Measurements from ENCODE around the gene ANK3. TPM values are rescaled to one million over a fixed set of nuclear protein-coding genes. Genes with fewer than 3 reads are reported as not detected.

ANK3 gene
- polyA plus RNA-seq, 3 donors, result not detected

- Histone ChIP-seq H3K4me2 (replicated peaks; ENCODE audit: extremely low read depth, low read length, poor library complexity, severe bottlenecking) (no peak overlapping the region), H3K9me3 (replicated peaks in 1 of 2; ENCODE audit: control insufficient read depth in 1 of 2, insufficient read depth in 1 of 2, low read length in 2 of 2) (no peaks in the 10 kb centered on the region), H3K79me2 (ENCODE audit: insufficient read depth, low read length) (no peaks in the 10 kb centered on the region), H3K36me3 (replicated peaks in 1 of 2; ENCODE audit: control insufficient read depth in 1 of 2, insufficient read depth in 2 of 2, low read length in 2 of 2) (no peaks in the 10 kb centered on the region), H3K9ac (ENCODE audit: insufficient read depth, low read length, poor library complexity, severe bottlenecking) (no peak overlapping the region), H3K4me3 (replicated peaks in 1 of 3; ENCODE audit: low read depth in 2 of 3, low read length in 3 of 3) (no peak overlapping the region), H3K27ac (ENCODE audit: low read depth in 1 of 2, low read length in 2 of 2) (no peak overlapping the region), H2AFZ (ENCODE audit: insufficient read depth, low read depth, low read length, poor library complexity, severe bottlenecking) (no peak overlapping the region), H3K4me1 (ENCODE audit: control insufficient read depth in 1 of 2, insufficient read depth in 2 of 2, low read length in 2 of 2) (no peaks in the 10 kb centered on the region), H3K27me3 (ENCODE audit: control insufficient read depth in 2 of 2, insufficient read depth in 2 of 2, low read length in 2 of 2) (no peaks in the 10 kb centered on the region), H4K20me1 (ENCODE audit: insufficient read depth, low read length) (no peaks in the 10 kb centered on the region)
- no peak overlapping the region for H3K4me3 Mint-ChIP-seq
- no peak overlapping the region for H3K27ac Mint-ChIP-seq
- WGBS (ENCODE audit: insufficient coverage), result 100% methylated on average over 3 of the region's 6 CpGs
- no peaks in the 10 kb centered on the region for H3K36me3 Mint-ChIP-seq
- DNase-seq, result no peak
- intact Hi-C loops (cut with micrococcal nuclease), result no loop called here
- H3K4me1 Mint-ChIP-seq, result no peaks in the 10 kb centered on the region
- H3K27me3 Mint-ChIP-seq (ENCODE audit: low read depth in 3 of 3), result peaks cover 0 to 1% (median 0%) of the 10 kb centered on the region in 3 donors
- no peak for TF ChIP-seq CTCF (IDR thresholded peaks at IDR 0.05)
- H3K9me3 Mint-ChIP-seq, result peaks cover 0 to 11% (median 3%) of the 10 kb centered on the region in 7 donors
These were observed 233.6 kb downstream of the ANK3 start for GRCh38 chr10:60155943-60156683.

GRCh38 chr10:60155099-60155877, 234.4 kb downstream of the ANK3 start:
- H3K9ac ChIP-seq (ENCODE audit: insufficient read depth, low read length, poor library complexity, severe bottlenecking), result no peak overlapping the region
- no peak for DNase-seq
- H2AFZ ChIP-seq (ENCODE audit: insufficient read depth, low read depth, low read length, poor library complexity, severe bottlenecking), result no peak overlapping the region
- H3K9me3 Mint-ChIP-seq, result peaks cover 2 to 9% (median 4%) of the 10 kb centered on the region in 7 donors
- no peaks in the 10 kb centered on the region for H3K36me3 Mint-ChIP-seq
- no peaks in the 10 kb centered on the region for H3K27me3 ChIP-seq (ENCODE audit: control insufficient read depth in 2 of 2, insufficient read depth in 2 of 2, low read length in 2 of 2)
- H3K4me3 Mint-ChIP-seq, result no peak overlapping the region
- H3K27ac ChIP-seq (ENCODE audit: low read depth in 1 of 2, low read length in 2 of 2), result no peak overlapping the region
- 100% methylated on average over 2 of the region's 3 CpGs for WGBS (ENCODE audit: insufficient coverage)
- no peak for TF ChIP-seq CTCF (IDR thresholded peaks at IDR 0.05)
- H3K4me1 Mint-ChIP-seq, result no peaks in the 10 kb centered on the region
- no peaks in the 10 kb centered on the region for H3K79me2 ChIP-seq (ENCODE audit: insufficient read depth, low read length)
- H3K4me2 ChIP-seq (replicated peaks; ENCODE audit: extremely low read depth, low read length, poor library complexity, severe bottlenecking), result no peak overlapping the region
- H4K20me1 ChIP-seq (ENCODE audit: insufficient read depth, low read length), result no peaks in the 10 kb centered on the region
- no peaks in the 10 kb centered on the region for H3K4me1 ChIP-seq (ENCODE audit: control insufficient read depth in 1 of 2, insufficient read depth in 2 of 2, low read length in 2 of 2)
- H3K27ac Mint-ChIP-seq, result no peak overlapping the region
- H3K9me3 ChIP-seq (replicated peaks in 1 of 2; ENCODE audit: control insufficient read depth in 1 of 2, insufficient read depth in 1 of 2, low read length in 2 of 2), result no peaks in the 10 kb centered on the region
- intact Hi-C loops (cut with micrococcal nuclease), result no loop called here
- H3K27me3 Mint-ChIP-seq (ENCODE audit: low read depth in 3 of 3), result peaks cover 0 to 1% (median 0%) of the 10 kb centered on the region in 3 donors
- H3K4me3 ChIP-seq (replicated peaks in 1 of 3; ENCODE audit: low read depth in 2 of 3, low read length in 3 of 3), result no peak overlapping the region
- H3K36me3 ChIP-seq (replicated peaks in 1 of 2; ENCODE audit: control insufficient read depth in 1 of 2, insufficient read depth in 2 of 2, low read length in 2 of 2), result no peaks in the 10 kb centered on the region

All from CD14-positive monocyte (primary cell).